Nucleus accumbens (tissue), 56 donors: Measurements from ENCODE around the gene LIPE.

ENCODE experiments used
- DNase-seq, 56 donors: peaks; one replicate each; lab custom pipeline; 2025; lab: John Stamatoyannopoulos, UW

Gene LIPE

DNA sequence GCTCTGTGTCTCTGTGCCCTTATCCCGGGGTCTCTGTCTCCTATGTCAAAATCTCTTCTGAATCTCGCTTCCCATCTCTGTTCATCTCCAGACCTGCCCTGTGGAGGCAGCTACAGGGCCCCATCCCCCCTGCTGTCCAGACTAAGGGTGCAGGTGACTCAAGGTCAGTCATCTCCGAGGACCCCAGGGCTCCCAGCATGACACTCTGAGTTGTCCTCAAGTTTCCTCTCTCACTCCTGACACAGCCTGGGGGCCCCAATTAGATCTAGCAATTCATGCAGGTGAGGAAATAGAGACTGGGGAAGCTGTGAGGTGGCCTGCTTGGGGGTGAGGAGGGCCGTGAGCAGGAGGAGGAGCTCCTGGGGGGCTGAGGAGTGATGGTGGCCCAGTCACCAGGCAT is 35.0 kb downstream of the LIPE start:
- no peak for DNase-seq

DNA sequence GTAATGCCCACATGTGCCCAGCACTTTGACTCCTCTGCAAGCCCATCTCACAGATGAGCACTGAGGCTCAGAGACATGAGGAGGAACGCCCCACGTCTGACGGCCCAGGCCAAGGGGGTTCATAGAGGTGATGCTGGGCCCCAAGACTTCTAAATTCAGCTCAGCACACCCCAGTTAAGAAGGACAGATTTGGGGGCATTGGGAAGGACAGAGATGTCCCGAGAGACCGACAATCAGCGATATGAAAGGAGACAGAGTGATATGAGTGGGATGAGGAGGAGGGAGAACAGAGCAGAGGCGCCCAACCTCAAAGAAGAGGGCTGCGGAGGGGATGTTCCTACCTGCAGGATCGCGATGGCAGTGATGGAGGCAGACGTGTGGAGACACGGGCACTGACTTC is 37.3 kb downstream of the LIPE start, which contains the start of gene CNFN:
Gene CNFN (minus strand): TSS at position 399 of the 400 bp plus-strand sequence. CDS start 1,260 bp downstream, outside the sequence.
- no peak for DNase-seq

DNA sequence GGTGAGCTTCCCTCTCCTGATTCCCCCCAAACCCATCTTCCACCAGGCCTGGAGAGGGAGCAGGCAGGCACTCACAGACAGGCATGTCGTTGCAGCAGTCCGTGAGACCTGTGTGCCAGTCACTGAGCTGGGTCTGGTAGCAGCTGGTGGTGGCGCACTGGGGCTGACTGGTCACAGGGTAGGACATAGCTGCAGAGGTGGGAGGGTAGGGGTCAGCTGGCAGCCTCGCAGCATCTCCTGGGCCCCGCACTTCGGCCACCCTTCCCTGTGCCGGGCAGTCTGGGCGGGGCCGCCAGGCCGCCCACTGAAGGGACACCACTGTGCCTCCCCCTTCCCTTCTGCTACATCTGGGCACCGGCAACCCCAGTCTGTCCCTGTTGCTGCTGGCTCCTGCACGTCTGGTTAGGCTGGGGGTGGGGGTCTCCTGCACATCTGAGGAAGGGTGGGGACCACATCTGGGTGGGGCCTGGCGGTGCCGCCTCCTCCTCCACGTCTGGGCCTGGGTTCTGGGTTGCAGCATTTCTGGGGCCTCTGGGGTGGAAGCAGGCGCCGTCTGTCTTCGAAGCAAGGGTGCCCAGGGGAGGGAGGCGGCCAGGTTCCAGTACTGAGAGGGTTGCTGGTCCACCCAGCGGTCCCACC is 38.2 kb downstream of the LIPE start:
- no peak for DNase-seq

DNA sequence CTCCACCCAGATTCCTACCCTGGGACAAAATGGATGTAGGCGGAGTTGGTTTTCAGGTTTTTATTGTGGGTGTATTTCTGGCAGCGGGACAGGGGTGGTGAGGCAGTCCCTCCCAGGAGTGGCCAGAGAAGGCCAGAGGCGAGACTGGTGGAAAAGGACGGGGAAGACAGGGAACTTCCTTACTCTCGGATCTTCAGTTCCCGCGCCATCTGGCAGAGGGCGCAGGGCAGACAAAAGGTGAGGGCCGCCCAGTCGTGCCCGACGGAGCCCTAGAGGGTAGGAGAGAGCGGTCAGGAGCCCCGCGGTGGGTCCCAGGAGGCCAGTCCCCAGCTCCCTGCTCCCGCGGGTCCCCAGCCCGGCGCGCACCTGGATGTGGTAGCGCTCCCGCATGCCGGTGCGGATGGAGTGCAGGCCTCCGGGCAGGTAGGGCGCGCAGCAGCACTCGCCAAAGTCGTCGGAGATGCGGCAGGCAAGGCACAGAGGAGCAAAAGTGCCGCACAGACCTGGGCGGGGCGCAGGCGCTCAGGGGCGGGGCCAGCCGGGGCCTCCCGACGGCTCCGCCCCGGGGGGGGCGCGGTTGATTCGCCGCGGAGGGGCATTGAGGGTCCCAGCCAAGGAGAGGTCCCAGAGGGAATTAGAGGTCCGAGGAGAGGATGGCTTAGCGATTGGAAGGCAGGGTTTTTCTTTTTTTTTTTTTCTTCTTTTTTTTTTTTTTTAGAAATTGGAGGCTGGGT is 40.0 kb downstream of the LIPE start:
- peak in 29 of 56 donors; percentile 2 to 64 (median 32) for DNase-seq

DNA sequence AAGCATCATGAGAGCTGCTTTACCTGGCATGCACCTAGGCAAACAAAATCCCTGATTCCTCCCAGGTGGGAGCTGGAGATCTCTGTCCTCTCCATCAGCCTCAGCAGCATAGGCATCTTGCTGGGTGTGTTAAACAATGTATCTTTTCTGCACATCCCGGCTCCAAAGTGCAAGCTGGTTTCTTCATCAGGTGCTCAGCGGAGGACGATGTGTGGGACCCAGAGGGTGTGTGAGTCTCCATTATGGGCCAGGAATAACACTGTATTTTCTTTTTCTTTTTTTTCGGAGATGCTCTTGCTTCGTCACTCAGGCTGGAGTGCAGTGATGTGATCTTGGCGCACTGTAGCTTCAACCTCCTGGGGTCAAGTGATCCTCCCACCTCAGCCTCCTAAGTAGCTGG is 47.0 kb downstream of the LIPE start:
- DNase-seq = peak in 2 of 56 donors; percentile 5 to 16

DNA sequence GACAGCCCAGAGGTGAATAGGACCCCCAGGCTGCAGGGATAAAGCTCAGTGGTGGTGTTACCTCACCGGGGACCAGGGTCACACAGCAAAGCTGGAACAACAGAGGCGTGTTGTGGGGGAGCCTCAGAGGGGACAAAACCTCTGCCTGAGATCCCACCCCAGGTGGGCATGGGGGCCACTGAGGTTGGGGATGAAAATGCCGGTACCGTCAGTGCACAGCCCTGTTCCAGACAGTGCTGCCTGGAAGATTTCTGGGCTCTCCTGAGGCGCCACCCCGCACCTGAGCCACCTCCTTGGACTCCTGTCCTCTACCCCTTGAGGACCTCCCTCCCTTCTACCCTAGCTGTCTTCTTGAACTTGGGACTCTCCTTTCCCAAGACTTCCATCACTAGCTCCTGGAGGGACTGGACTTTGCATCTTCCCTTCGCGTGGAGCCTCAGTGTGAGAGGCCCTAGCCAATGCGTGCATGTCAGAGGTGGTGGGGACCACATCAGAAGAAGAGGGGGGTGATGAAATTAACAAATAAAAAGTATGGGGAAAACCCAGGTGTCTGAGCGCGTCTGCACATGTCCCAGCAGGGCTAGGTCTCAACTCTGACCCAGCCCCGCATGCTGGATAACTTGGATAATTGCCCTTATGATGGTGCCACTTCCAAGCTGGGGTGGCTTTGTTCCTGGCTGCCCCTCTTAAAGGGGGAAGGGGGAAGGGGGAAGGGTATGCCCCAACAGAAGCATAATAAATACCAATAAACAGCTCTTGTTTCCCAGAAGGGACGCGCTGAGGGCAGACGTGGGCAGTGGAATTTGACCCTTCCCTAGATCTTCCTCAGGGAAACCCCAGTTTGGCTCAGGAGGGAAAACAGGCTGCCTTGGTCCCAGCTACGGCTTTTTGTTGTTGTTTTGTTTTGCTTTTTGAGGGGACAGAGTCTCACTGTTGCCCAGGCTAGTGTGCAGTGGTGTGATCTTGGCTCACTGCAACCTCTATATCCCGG is 48.7 kb downstream of the LIPE start:
- DNase-seq = no peak

DNA sequence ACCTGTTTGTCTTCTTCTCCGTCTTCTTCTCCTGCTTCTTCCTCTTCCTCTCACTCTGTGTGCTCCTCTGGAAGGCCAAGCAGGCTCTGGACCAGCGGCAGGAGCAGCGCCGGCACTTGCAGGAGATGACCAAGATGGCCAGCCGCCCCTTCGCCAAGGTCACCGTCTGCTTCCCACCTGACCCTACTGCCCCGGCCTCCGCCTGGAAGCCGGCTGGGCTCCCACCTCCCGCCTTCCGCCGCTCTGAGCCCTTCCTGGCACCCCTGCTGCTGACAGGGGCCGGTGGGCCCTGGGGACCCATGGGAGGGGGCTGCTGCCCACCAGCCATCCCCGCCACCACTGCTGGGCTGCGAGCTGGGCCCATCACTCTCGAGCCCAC is 51.0 kb downstream of the LIPE start:
- no peak for DNase-seq

DNA sequence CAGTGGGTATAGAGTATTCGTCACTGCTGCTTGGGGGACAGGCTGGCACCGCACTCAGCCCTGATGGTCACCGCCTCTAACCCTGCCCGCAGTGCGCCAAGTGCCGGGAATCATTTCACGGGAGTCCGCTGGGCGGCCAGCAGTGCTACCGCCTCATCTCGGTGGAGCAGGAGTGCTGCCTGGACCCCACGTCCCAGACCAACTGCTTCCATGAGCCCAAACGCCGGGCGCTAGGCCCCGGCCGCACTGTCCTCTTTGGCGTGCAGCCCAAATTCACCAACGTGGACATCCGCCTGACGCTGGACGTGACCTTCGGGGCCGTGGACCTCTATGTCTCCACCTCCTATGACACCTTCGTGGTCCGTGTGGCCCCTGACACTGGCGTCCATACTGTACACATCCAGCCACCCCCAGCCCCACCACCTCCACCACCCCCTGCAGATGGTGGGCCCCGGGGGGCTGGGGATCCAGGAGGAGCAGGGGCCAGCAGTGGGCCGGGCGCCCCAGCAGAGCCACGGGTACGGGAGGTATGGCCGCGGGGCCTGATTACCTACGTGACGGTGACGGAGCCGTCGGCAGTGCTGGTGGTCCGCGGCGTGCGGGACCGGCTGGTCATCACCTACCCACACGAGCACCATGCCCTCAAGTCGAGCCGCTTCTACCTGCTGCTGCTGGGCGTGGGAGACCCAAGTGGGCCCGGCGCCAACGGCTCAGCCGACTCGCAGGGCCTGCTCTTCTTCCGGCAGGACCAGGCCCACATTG is 51.6 kb downstream of the LIPE start:
- no peak for DNase-seq

DNA sequence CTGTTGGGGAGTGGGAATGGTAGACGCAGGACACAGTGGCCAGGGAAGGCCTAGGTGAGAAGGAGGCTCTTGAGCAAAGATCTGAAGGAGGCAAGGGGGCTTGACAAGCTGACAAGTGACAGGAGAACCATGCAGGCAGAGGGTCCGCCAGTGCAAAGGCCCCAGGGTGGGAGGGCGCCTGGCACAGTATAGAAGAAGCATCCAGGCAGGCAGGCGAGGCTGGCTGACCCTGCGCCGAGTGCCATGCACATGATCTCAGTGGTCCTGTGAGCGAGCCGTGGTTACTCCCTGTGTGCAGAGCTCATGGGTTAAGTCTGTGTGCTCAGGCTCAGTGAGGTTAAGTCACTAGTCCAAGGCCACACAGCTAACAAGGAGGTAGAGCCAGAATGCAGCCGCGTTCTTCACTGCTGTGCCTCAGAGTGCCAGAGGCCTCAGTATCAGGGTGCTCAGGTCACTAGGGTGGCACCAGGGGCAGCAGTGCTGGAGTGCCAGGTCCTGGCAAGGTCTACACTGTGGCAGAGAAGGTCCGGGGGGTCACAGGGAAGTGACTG is 52.3 kb downstream of the LIPE start:
- DNase-seq = no peak

DNA sequence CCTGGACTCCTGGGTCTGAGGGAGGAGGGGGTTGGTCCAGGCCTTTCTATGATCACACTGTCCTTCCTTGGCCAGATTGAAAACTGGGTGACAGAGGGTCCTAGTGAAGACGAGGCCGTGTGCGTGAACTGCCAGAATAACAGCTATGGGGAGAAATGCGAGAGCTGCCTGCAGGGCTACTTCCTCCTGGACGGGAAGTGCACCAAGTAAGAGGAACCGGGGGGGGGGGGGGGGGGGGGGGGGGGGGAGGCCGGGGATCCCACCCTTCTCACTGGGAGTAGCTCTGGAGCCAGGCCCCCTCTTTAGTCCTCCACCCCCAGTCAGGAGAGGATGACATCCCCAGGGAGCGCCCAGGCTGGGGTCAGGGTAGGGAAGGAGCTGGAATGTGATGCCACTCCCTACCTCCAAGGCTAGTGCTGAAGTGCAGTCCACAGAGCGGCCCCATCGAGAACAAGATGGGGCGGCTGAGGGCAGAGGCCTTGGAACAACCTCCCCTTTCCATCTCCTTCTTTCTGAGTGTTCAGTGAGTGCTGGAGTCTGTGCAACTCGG is 56.5 kb downstream of the LIPE start:
- no peak for DNase-seq

DNA sequence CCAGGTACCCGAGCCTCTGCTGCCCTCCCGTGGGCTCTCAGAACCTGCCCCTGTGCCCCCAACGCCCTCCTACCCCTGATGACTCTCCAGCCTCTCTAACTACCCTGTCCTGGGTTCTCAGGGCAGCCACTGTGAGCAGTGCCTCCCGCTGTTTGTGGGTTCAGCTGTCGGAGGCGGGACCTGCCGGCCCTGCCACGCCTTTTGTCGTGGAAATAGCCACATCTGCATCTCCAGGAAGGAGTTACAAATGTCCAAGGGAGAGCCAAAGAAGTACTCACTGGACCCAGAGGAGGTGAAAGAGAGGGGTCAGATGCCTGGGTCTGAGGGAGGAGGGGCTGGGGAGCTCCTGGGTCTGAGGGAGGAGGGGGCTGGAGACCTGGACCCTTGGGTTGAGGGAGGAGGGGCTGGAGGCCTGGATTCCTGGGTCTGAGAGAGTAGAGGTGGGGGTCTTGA is 57.1 kb downstream of the LIPE start:
- no peak for DNase-seq

DNA sequence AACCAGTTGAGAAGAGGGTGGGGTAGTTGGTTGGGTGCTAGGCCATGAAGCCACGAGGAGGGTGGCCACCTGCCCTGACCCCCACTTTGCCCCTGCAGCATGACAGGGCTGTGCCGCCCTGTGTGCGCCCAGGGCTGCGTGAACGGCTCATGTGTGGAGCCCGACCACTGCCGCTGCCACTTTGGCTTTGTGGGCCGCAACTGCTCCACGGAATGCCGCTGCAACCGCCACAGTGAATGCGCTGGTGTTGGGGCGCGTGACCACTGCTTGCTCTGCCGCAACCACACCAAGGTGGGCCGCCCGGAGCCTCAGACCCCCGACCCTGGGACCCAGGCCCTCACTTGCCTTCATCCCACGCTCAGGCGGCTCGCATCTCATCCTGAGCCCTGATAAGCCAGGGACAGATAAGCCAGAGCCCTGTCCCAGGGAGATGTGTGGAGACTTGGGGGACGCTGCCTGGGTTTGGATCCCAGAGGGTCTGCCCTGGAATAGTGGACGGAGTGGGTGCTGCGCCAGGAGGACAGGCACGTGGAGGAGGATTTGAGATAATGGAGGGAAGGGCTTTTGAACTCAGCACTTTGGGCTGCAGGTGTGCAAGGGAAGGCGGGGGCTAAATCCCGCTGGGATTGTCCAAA is 57.6 kb downstream of the LIPE start:
- no peak for DNase-seq

DNA sequence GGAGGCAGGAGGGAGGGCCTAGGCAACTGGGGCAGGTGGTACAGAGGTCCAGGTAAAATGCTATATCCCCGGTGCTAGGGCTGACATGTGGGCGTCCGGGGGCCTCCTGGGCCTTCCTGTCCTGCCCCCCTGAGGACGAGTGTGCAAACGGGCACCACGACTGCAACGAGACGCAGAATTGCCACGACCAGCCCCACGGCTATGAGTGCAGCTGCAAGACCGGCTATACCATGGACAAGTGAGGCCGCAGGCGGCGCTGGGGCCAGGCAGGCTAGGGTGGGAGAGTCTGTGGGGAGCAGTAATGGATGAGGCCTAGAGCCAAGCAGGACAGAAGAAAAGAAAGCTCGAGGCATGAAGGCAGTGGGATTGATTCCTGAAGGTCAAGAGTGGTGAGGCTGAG is 58.4 kb downstream of the LIPE start:
- DNase-seq = no peak

DNA sequence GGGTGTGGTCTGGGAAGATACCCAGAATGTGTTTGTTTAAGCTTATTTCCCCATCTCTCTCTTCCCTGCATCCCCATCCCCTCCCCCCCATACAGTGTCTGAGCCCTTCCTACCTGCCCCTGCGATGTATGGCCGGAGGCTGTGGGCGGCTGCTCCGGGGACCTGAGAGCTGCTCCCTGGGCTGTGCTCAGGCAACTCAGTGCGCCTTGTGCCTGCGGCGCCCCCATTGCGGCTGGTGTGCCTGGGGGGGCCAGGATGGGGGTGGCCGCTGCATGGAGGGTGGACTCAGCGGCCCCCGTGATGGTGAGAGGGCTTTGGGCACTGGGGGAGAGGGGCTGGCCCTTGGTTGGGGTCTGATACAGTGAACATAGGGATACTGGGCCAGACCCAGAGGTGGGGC is 58.8 kb downstream of the LIPE start:
- DNase-seq = no peak

DNA sequence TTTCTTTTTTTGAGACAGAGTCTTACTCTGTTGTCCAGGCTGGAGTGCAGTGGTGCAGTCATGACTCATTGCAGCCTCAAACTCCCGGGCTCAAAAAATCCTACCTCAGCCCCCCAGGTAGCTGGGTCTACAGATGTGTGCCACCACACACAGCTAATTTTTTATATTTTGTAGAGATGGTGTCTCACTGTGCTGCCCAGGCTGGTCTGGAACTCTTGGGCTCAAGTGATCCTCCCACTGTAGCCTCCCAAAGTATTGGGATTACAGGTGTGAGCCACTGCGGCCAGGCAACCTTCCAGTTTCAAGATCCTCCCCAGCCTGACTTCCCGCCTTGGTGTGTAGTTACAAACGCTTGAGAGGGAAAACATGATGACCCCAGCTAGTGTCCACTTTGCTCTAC is 59.3 kb downstream of the LIPE start:
- DNase-seq = no peak

DNA sequence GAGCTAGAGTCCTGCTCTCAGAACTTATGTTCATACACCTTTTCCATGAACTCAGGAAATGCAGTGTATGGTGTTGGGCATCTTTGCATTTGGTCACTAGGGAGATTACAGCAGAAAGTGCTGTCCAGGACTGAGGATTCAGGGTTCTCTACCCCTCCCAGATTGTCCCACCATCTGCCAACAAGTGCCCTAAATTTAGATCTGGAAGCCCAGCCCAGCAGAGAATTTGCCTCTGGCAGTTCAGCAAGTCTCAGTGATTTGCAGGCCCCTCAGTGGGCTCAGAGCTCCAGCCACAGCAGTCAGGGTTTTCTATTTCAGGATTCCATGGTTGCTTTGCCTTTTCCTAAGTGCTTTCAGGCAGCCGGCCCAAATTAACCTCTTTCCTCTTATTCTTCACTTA is 60.5 kb downstream of the LIPE start:
- no peak for DNase-seq

DNA sequence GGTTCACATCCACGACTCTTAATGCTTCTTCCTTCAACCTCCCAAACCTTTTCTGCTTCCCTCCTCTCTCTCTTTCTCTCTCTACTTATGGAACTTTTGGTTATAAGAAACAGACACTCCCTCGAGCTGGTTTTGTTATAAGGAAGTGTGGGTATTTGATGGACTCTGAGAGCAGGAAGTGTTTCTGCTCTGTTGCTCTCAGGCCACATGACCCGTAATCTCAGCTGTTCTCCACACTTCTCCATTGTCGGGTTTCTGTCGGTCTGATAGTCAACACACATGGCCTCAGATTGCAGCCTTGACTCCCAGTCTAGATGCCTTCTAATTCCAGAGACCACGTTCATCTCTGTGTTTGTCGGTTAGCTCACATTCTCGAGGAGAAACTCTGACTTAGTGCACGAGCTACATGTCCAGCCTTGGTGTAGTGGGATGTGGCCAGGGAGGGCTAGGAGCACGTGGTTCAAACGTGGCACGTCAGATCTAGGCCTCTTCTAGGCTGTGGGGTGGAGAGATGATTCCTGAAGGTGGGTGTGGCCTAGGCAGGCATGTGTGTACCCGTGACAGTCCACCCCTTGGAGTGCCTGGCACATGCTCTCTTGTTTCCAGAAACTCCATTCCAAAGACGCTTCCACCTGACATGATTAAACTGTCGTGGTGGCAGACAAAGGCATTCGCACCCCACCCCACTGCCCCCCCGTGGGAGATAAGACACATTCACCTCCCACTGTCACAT is 63.4 kb downstream of the LIPE start:
- DNase-seq = peak in 1 of 56 donors; percentile 7

DNA sequence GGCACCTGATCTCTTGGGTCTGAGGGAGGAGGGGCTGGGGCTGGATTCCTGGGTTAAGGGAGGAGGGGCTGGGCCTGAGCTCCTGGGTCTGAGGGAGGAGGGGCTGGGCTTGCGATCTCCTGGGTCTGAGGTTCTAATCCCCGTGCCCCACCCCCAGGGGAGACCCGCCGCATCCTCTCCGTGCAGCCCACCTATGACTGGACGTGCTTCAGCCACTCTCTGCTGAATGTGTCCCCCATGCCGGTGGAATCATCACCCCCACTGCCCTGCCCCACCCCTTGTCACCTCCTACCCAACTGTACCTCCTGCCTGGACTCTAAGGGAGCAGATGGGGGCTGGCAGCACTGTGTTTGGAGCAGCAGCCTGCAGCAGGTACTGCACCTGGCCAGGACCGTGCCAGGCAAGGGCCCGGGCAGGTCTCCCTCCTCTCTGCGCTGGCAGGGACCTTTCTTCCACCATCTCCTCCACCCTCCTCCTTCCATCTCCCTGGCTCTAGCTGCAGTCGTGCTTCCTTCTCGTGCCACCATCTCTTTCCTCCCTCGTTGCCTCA is 64.2 kb downstream of the LIPE start:
- no peak for DNase-seq
